Peyer's patch (tissue), 4 donors: Measurements from ENCODE around the gene SLC30A4. TPM values are rescaled to one million over a fixed set of nuclear protein-coding genes. Genes with fewer than 3 reads are reported as not detected.

Experiments used
- DNase-seq, 3 donors: peaks; one replicate each; pipeline ENCODE4 v3.0.0-alpha.2; 2017 to 2019
- H3K27ac ChIP-seq, 4 donors: fragments of 200-600 bp; sonication (generic); one replicate each; pipeline ENCODE4 v1.5.1; 2016 to 2019
- H3K27me3 ChIP-seq, 2 donors: fragments of 200-600 bp; sonication (generic); one replicate each; pipeline ENCODE4 v1.5.1; 2019
- H3K36me3 ChIP-seq, 3 donors: fragments of 200-600 bp; sonication (generic); one replicate each; pipeline ENCODE4 v1.5.1; 2016 to 2019
- H3K4me1 ChIP-seq, 4 donors: fragments of 200-600 bp; sonication (generic); one replicate each; pipeline ENCODE4 v1.5.1; 2016 to 2019
- H3K4me3 ChIP-seq, 4 donors: fragments of 200-600 bp; sonication (generic); 1 replicate in 3 of 4; 2 replicates in 1 of 4; pipeline ENCODE4 v1.5.1; 2016 to 2019; ENCODE audit warnings: mild to moderate bottlenecking in 1 of 4
- H3K9me3 ChIP-seq, 4 donors: fragments of 200-600 bp; sonication (generic); one replicate each; pipeline ENCODE4 v1.5.1; 2016 to 2019; ENCODE audit warnings: mild to moderate bottlenecking in 1 of 4
- CTCF ChIP-seq, 6 experiments: fragments of 450-650 bp in 4 of 6; fragments of 200-600 bp in 2 of 6; sonication (generic) in 1 of 6; IDR thresholded peaks; one replicate each; pipeline ENCODE4 v1.5.1; 2017 to 2019; ENCODE audit warnings: antibody characterized with exemption in 6 of 6, mild to moderate bottlenecking in 3 of 6, moderate library complexity in 1 of 6
- POLR2A ChIP-seq, 2 donors: fragments of 450-650 bp; IDR thresholded peaks; one replicate each; pipeline ENCODE4 v1.5.1; 2017; ENCODE audit warnings: antibody characterized with exemption in 2 of 2, mild to moderate bottlenecking in 2 of 2, moderate library complexity in 2 of 2
- total RNA-seq, 4 donors: library from RNA; depleted of rRNA; stranded (reverse); fragments of >200 nt; gene quantifications; one replicate each; pipeline ENCODE4 v1.1.0, GENCODE V29; 2016

Gene SLC30A4
- 10 to 100 TPM in 3 of 4 donors, 1 to 10 TPM in 1; 6.6 to 63.4 (median 42.0) TPM for total RNA-seq

- peak; percentile 66 to 88 (median 87) for DNase-seq
- Histone ChIP-seq H3K4me3 (peak within 1 kb of the TSS; percentile 64 to 77 (median 72)), H3K36me3 (peaks cover 0 to 4% (median 0%) of the 10 kb centered on the region in 3 donors), H3K27me3 (no peaks in the 10 kb centered on the region), H3K9me3 (no peaks in the 10 kb centered on the region), H3K27ac (peak within 1 kb of the TSS; percentile 77 to 92 (median 84)), H3K4me1 (peaks cover 0 to 21% (median 0%) of the 10 kb centered on the region in 4 donors)
- peak; percentile 69 to 94 for TF ChIP-seq POLR2A (IDR thresholded peaks at IDR 0.05)
- peak in 4 of 6 experiments; percentile 30 to 44 (median 40) for TF ChIP-seq CTCF (IDR thresholded peaks at IDR 0.05)
These were observed at the start of gene SLC30A4 for GRCh38 chr15:45522328-45523165. TSS of gene SLC30A4 (minus strand) at chr15:45522755. CDS start at chr15:45522354, 401 bp downstream.

- no peak overlapping the region for H3K4me3 ChIP-seq
- no peak for DNase-seq
These were observed 33.5 kb upstream of the SLC30A4 start for GRCh38 chr15:45555934-45556608.

GRCh38 chr15:45551676-45552075, 29.1 kb upstream of the SLC30A4 start:
- TF ChIP-seq POLR2A (IDR thresholded peaks at IDR 0.05): no peak
- TF ChIP-seq CTCF (IDR thresholded peaks at IDR 0.05): no peak
- no peak for DNase-seq
- H3K4me3 ChIP-seq: no peak overlapping the region
- H3K4me1 ChIP-seq: no peaks in the 10 kb centered on the region
- H3K27me3 ChIP-seq: no peaks in the 10 kb centered on the region
- H3K36me3 ChIP-seq: no peaks in the 10 kb centered on the region
- H3K27ac ChIP-seq: no peak overlapping the region
- H3K9me3 ChIP-seq: no peaks in the 10 kb centered on the region

More at GRCh38 chr15:45555934-45556608, 33.5 kb upstream of the SLC30A4 start:
- H3K27me3 ChIP-seq: no peaks in the 10 kb centered on the region
- no peak overlapping the region for H3K27ac ChIP-seq
- TF ChIP-seq CTCF (IDR thresholded peaks at IDR 0.05) (no peak), POLR2A (IDR thresholded peaks at IDR 0.05) (no peak)
- no peaks in the 10 kb centered on the region for H3K36me3 ChIP-seq
- H3K4me1 ChIP-seq: no peaks in the 10 kb centered on the region
- H3K9me3 ChIP-seq: no peaks in the 10 kb centered on the region

GRCh38 chr15:45550436-45550835, 27.9 kb upstream of the SLC30A4 start:
- H3K27me3 ChIP-seq: no peaks in the 10 kb centered on the region

More at GRCh38 chr15:45550436-45550835, 27.9 kb upstream of the SLC30A4 start:
- H3K9me3 ChIP-seq: no peaks in the 10 kb centered on the region
- no peaks in the 10 kb centered on the region for H3K4me1 ChIP-seq
- no peak overlapping the region for H3K4me3 ChIP-seq
- no peak overlapping the region for H3K27ac ChIP-seq
- TF ChIP-seq CTCF (IDR thresholded peaks at IDR 0.05) (no peak), POLR2A (IDR thresholded peaks at IDR 0.05) (no peak)
- DNase-seq: no peak
- H3K36me3 ChIP-seq: no peaks in the 10 kb centered on the region
